A204.1 (cell line): Measurements from ENCODE around the gene LRP1.

ENCODE experiments used
- FAIRE-seq: peaks from 2 replicates; lab custom pipeline; 2012; peaks lifted over from hg19 to GRCh38; lab: Jason Lieb, UNC

Gene LRP1

GRCh38 chr12:57196439-57196838, 68.2 kb downstream of the LRP1 start:
- no peak for FAIRE-seq

- no peak for FAIRE-seq
Observed at GRCh38 chr12:57196956-57197355, 68.7 kb downstream of the LRP1 start.

- FAIRE-seq = no peak
Observed at GRCh38 chr12:57198329-57198728, 70.0 kb downstream of the LRP1 start.

- FAIRE-seq = no peak
Observed at GRCh38 chr12:57199191-57199590, 70.9 kb downstream of the LRP1 start.

- FAIRE-seq = no peak
Observed at GRCh38 chr12:57200497-57200896, 72.2 kb downstream of the LRP1 start.

GRCh38 chr12:57201219-57201618, 72.9 kb downstream of the LRP1 start:
- no peak for FAIRE-seq

- FAIRE-seq = no peak
Observed at GRCh38 chr12:57201631-57202030, 73.3 kb downstream of the LRP1 start.

- FAIRE-seq = no peak
Observed at GRCh38 chr12:57202321-57202720, 74.0 kb downstream of the LRP1 start.

- FAIRE-seq = no peak
Observed at GRCh38 chr12:57203201-57203600, 74.9 kb downstream of the LRP1 start.

GRCh38 chr12:57203791-57204190, 75.5 kb downstream of the LRP1 start:
- FAIRE-seq = no peak

GRCh38 chr12:57204454-57204853, 76.2 kb downstream of the LRP1 start:
- no peak for FAIRE-seq

GRCh38 chr12:57205186-57205585, 76.9 kb downstream of the LRP1 start:
- no peak for FAIRE-seq

GRCh38 chr12:57205931-57206330, 77.6 kb downstream of the LRP1 start:
- no peak for FAIRE-seq

GRCh38 chr12:57207731-57208630, 79.7 kb downstream of the LRP1 start:
- FAIRE-seq = no peak

- no peak for FAIRE-seq
Observed at GRCh38 chr12:57208631-57209282, 80.5 kb downstream of the LRP1 start.

- no peak for FAIRE-seq
Observed at GRCh38 chr12:57209916-57210315, 81.6 kb downstream of the LRP1 start.

- no peak for FAIRE-seq
Observed at GRCh38 chr12:57210461-57210860, 82.2 kb downstream of the LRP1 start.

- no peak for FAIRE-seq
Observed at GRCh38 chr12:57210926-57211692, 82.8 kb downstream of the LRP1 start.

GRCh38 chr12:57211791-57212700, 83.8 kb downstream of the LRP1 start:
- FAIRE-seq = no peak

GRCh38 chr12:57212701-57213057, 84.4 kb downstream of the LRP1 start:
- no peak for FAIRE-seq

GRCh38 chr12:57213058-57213715, 84.9 kb downstream of the LRP1 start:
- peak; percentile 83 for FAIRE-seq
